ENCODE data around the gene TPRA1.
"Not testable (repeated sequence)": the region's sequence is repeated elsewhere in the genome, so short reads cannot be mapped to it uniquely, and the experiment has no call there.

TPRA1 gene

GRCh38 chr3:127618891-127619290 is 28.4 kb upstream of the TPRA1 start:
- no peak for DNase-seq

- DNase-seq: no peak
Measured at GRCh38 chr3:127616836-127617605, 26.5 kb upstream of the TPRA1 start.

DNA sequence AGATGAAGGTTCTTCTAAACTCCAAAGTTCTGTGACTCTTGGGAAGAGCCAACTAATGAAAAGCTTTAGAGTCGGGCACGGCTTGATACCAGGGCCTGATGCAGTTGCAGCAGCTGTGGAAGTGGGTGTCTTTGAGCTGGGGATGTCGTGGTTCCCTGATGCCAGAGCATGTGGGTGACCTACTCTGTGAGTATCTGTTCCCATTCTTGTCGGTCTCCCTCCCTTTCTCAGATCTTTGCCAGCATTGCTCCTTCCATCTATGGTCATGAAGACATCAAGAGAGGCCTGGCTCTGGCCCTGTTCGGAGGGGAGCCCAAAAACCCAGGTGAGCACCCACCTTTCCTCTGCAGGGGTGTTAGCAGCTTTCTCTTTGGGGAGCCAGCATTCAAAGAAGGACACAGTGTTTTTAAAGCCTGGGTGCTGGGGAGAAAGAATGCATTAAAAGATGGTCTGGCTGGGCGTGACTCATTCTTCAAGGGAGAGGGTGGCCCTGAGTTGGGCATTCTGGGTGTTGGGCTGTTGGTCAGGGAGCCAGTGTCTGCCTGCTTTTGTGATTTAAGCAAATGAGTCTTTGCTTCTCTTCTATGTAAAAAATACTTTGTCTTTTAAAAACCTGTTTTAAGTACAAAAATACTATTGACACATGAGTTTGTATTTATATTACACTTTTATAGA is 25.2 kb upstream of the TPRA1 start:
- DNase-seq: no peak

DNA sequence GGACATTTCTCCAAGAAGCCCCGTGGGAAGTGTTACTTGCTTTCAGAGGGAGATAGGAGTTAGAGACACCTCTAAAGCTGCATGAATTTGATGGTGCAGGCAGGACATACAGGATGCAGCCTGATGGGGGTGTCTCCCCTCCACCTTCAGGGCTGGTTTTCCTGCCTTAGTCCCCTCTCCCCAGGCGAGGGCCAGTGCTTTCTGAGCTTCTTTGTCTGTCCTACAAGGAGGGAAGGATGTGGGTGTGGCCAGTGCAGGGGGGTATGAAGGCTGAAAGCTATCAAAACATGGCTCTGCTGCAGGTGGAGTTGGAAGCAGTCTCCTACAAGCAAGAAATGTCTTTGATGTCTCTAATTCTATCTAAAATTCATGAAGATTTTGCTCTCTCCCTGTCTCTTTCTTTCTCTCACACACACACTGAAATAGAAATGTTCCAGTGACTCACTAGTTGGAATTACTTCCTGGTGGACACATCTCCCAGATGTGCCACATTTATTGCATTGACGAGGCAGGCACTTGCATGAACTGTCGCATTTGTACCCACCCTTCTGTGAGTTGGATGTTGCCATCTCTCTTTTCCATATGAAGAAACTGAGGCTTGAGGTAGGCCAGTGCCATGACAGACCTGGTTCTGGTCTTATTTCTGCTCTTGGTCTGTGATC is 24.5 kb upstream of the TPRA1 start:
- no peak for DNase-seq

DNA sequence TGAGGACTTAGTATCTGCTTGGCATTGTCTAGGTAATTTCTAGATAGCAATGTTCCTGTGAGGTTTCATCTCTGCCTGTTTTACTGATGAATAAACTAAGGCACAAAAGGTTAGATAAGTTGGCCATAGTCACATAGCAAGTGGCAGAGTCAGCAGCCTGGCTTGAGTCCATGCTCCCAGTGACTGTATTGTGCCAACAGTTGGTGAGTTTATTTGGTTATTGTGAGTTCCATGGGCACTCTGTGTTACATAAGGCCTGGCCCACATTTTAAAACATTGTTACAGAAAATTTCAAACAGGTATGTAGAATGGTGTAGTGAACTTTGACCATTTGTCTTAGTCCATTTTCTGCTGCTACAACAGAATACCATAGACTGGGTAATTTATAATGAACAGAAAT is 22.9 kb upstream of the TPRA1 start:
- DNase-seq: no peak

GRCh38 chr3:127612966-127613365 is 22.4 kb upstream of the TPRA1 start:
- DNase-seq: no peak

GRCh38 chr3:127611251-127611650 is 20.7 kb upstream of the TPRA1 start:
- DNase-seq: no peak

GRCh38 chr3:127610105-127610504 is 19.6 kb upstream of the TPRA1 start:
- DNase-seq: no peak

DNA sequence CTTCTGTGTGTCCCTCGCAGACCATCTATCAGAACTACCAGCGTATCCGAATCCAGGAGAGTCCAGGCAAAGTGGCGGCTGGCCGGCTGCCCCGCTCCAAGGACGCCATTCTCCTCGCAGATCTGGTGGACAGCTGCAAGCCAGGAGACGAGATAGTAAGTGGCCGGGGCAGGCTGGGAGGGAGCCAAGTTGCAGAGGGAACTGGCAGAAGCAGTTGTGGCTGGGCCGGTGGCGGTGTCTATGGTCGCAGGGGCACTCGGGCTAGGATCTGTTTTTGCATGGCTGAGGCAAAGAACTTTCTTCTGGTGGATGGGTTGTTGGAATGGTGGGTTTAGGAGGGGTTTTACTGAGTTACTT is 17.8 kb upstream of the TPRA1 start:
- no peak for DNase-seq

DNA sequence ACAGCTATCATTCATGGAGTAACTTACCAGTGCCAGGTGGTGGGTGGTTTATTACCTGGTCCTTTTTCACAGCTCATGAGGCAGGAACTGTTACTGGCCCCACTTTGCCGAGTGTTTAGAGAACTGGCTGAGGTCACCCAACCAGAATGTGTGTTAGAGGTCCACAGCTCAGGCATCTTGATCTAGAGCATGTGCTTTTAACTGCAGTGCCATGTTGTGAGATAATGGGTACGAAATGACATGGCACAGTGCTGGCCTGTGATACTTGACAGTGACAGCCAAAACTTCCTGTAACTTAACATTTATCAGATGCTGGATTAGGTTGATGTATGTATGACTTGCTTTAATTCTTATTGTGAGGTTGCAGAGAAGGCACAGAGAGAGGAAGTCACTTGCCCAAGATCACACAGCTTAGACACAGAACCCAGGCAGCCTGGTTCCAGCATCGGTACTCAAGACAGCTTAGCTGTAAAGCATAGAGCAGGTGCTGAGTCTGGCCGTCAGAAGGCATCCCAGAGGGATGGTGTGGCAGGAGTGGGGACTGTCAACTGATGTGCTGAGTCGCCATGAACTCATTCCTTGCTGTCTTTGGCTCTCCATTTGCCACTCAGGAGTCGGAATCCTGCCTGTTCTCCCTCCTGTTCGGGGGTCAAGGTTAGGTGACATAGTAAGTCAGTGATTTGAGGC is 17.3 kb upstream of the TPRA1 start:
- DNase-seq: no peak

DNA sequence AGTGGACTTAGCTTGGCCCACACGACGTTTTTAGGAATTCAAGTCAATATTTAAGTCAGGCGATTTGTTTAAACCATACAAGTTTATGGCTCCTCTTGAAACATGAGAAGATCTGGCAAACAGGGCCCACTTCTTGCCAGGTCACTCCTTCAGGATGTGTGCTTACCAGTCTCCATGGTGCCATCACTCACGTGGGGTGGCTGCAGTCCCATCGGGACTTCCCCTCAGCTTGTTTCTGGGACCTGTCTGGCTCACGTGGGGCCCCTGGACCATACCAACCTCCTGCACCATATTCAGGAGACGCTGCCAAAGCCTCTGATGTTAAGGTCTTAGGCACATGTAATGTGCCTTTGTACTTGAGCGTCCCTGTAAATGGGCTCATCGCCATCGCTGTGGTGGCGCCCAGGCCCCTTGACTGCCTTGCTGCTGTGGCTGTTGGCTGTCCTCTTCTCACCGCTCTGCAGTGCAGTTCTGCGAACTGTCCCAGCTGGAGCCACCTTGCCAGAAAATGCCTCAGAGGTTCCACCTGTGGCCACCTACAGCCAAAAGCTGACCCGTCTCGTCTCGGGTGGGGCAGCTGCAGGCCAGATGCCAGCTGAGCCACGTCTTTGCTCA is 16.6 kb upstream of the TPRA1 start:
- DNase-seq: no peak

GRCh38 chr3:127606086-127606805 is 15.7 kb upstream of the TPRA1 start:
- DNase-seq: no peak

GRCh38 chr3:127605547-127605946 is 15.0 kb upstream of the TPRA1 start:
- DNase-seq: not testable (repeated sequence)

DNA sequence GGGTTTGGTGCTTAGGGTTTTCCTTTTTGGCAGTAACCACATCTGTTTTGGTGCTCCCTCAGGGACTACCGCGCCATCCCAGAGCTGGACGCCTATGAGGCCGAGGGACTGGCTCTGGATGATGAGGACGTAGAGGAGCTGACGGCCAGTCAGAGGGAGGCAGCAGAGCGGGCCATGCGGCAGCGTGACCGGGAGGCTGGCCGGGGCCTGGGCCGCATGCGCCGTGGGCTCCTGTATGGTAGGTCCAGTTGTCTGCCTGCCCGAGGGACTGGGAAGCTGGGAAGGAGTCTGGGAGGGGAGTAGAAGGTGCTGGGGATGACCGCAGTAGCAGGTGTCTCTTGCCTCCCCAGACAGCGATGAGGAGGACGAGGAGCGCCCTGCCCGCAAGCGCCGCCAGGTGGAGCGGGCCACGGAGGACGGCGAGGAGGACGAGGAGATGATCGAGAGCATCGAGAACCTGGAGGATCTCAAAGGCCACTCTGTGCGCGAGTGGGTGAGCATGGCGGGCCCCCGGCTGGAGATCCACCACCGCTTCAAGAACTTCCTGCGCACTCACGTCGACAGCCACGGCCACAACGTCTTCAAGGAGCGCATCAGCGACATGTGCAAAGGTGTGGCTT is 14.1 kb upstream of the TPRA1 start:
- DNase-seq: no peak

DNA sequence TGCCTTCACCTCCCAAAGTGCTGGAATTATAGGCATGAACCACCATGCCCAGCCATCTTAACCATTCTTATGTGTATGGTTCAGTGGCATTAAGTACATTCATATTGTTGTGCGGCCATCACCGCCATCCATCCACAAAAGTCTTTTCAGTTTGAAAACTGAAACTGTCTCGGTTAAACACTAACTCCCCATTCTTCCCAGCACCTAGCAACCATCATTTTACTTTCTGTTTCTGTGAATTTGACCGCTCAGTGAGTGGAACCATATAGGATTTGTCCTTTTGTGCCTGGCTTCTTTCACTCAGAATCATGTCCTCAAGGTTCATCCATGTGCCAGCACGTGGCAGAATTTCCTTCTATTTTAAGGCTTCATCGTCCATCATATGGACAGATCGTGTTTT is 13.5 kb upstream of the TPRA1 start:
- no peak for DNase-seq

DNA sequence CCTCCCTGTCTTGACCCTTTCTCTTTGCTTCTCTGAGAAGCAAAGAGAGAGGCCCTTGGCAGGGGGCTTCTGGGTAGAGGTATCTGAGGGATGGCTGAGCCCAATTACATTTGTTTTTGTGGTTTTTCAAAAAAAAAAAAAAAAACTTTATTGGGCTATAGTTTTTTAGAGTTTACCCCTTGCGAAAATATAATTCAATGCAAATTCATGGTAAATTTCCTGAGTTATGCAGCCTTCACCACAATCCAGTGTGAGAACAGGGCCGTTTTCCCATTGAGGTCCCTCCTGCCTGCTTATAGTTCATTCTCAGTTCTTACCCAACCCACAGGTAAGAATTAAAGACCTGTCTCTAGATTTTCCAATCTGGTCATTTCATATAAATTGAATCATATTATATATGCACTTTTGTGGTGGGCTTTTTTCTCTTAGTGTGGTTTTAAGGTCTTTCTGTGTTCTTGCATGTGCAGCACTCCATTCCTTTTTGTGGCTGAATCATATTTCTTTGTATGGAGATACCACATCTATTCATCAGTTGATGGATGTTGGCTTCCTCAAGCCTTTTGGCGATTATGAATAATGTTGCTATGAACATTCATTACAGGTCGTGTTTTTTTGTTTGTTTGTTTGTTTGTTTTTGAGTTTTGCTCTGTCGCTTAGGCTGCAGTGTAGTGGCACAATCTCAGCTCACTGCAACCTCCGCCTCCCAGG is 10.4 kb upstream of the TPRA1 start:
- no peak for DNase-seq

DNA sequence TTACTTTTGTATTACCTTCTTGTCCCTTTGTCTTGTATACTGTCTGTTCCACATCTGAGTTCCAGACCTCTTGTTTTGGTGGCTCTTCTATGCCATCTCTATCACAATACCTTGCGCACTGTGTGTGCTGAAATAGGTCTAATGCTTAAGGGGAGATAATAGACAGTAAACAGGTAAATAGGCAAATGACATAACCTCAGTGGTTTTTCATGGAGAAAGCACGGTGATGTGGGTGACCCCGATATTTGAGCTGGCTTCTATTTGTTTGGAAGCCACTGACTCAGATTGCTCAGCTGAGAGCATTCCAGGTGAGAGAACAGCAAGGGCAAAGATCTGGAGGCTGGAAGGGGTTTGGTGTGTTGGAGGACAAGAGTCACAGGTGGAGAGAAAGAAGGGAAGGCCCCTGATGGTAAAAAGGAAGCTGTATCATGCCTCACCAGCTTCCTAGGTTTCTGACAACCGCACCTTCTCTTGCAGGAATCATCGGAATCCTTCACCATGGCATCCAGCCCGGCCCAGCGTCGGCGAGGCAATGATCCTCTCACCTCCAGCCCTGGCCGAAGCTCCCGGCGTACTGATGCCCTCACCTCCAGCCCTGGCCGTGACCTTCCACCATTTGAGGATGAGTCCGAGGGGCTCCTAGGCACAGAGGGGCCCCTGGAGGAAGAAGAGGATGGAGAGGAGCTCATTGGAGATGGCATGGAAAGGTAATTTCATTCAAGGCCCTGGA is 8.5 kb upstream of the TPRA1 start:
- DNase-seq: peak; percentile 31

GRCh38 chr3:127597020-127597771 is 6.7 kb upstream of the TPRA1 start:
- no peak for DNase-seq

- no peak for DNase-seq
Measured at GRCh38 chr3:127595303-127595702, 4.8 kb upstream of the TPRA1 start.

Data from right kidney (tissue), 1 donor.